Kidney (tissue), 14 donors: ENCODE measurements around the gene ARVCF. TPM values are rescaled to one million over a fixed set of nuclear protein-coding genes. Genes with fewer than 3 reads are reported as not detected.

Experiments
- DNase-seq, 5 donors: peaks; one replicate each; pipeline ENCODE4 v3.0.0-alpha.2; 2013 to 2020
- FAIRE-seq: peaks from 2 replicates; lab custom pipeline; 2012; peaks lifted over from hg19 to GRCh38; lab: Jason Lieb, UNC
- H3K27ac ChIP-seq, 2 donors: one replicate each; pipeline ENCODE4 v1.7.0; 2013; ENCODE audit warnings: low read depth in 2 of 2, low read length in 2 of 2, inconsistent platforms in 1 of 2
- H3K27me3 ChIP-seq: one replicate; pipeline ENCODE4 v1.7.1; 2013; ENCODE audit warnings: low read length, inconsistent platforms; ENCODE audit not compliant: control insufficient read depth, insufficient read depth
- H3K36me3 ChIP-seq, 3 donors: one replicate each; pipeline versions ENCODE4 v1.7.0 to v1.7.1; 2013; ENCODE audit warnings: low read length in 3 of 3, control low read depth in 1 of 3, inconsistent platforms in 1 of 3; ENCODE audit not compliant: insufficient read depth in 3 of 3, control insufficient read depth in 2 of 3
- H3K4me1 ChIP-seq, 3 donors: one replicate each; pipeline versions ENCODE4 v1.7.0 to v1.7.1; 2013; ENCODE audit warnings: low read length in 3 of 3, inconsistent platforms in 1 of 3, low read depth in 1 of 3; ENCODE audit not compliant: control insufficient read depth in 2 of 3, insufficient read depth in 2 of 3
- H3K4me3 ChIP-seq, 3 donors: one replicate each; pipeline versions ENCODE4 v1.7.0 to v1.8.1; 2013; ENCODE audit warnings: low read length in 3 of 3, control low read depth in 1 of 3, inconsistent platforms in 1 of 3
- H3K9ac ChIP-seq, 3 donors: one replicate each; pipeline versions ENCODE4 v1.7.0 to v1.7.1; 2013; ENCODE audit warnings: low read length in 3 of 3, control low read depth in 1 of 3, inconsistent platforms in 1 of 3
- H3K9me3 ChIP-seq, 3 donors: one replicate each; pipeline versions ENCODE4 v1.7.0 to v1.7.1; 2013; ENCODE audit warnings: low read length in 3 of 3, control low read depth in 1 of 3, inconsistent platforms in 1 of 3; ENCODE audit not compliant: control insufficient read depth in 2 of 3, insufficient read depth in 1 of 3
- intact Hi-C: fragments of 100-400 bp; cut with DNase I; formaldehyde crosslinking; loops from one replicate; pipeline ENCODE4 v1.11.1; 2022
- polyA plus RNA-seq: library from polyadenylated mRNA; stranded (reverse); fragments of 350-450 nt; fragmentation: Illumina TruSeq; extraction: RNeasy Lipid Tissue Mini Kit (QIAGEN cat#74804); gene quantifications from one replicate; pipeline ENCODE4 v1.2.3, GENCODE V29; 2014; ENCODE audit warnings: low read depth, low replicate concordance; ENCODE audit not compliant: insufficient read depth
- total RNA-seq: library from RNA; stranded (reverse); fragmentation: NEBNext Ultra II Directional; extraction: Animal tissue kit (Norgen Biotek cat#: 25700); gene quantifications from one replicate; pipeline ENCODE4 v1.2.1, GENCODE V29; 2021
- TF ChIP-seq, protein P1 (sequence below): IDR thresholded peaks from 3 replicates; pipeline ENCODE4 v1.5.1; 2012; ENCODE audit warnings: mild to moderate bottlenecking, moderate library complexity, borderline replicate concordance; ENCODE audit not compliant: insufficient read depth; ENCODE audit errors: extremely low read depth
- donor health status: control.
- donor health status: control.
- donor health status: control.
- donor health status: control.
- donor health status: control.
- donor health status: DM: yes; HTN: yes; CAD: no.
- donor health status: Normal renal cell carcinoma (clear cell type).

The ARVCF gene
- total and polyA plus RNA-seq, 2 donors from 2014 or later: 16.0 to 21.9 TPM

DNA sequence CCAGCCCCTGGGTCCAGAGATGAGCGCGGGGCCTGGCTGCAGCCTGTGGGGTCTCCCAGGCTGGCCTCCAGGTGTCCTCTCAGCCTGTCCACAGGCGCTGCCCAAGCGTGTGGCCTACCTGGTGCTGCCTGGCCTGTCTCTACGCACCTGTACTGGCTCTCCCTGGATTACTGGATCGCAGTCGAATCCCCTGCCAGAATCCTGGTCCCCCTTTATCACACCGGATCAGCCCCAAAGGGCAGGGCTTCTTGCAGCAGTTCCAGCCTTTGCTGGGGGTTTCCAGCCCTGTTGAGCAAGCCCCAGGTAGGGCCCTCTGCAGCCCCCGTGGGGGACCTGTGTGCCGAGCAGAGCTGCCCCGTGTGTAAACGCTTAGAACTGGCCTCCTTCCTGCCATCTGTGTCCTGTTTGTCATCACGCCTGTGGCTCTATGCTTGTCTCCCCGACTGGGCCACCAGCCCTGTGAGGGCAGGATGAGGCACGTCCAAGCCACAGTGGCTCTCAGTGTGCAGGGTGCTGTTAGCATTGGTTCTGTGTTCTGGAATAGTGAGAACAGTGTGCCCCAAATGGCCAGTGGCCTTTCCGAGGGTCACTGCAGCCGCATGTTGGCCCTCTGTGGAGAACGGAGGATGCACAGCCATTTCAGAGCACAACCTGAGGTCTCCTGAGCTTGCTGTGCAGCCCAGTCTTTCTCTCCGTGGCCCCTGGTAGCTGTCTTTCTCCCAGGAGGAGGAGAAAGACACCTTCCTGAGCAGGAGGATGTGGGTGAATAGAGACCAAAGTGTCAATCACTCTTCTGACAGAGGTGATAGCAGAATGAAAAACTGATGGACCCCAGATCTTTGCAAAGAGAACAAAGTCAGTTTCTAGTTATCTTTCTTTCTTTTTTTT lies 61.1 kb downstream of the ARVCF start:
- no peaks in the 10 kb centered on the region for H3K9me3 ChIP-seq
- H3K36me3 ChIP-seq: no peaks in the 10 kb centered on the region
- TF ChIP-seq, protein P1, sequence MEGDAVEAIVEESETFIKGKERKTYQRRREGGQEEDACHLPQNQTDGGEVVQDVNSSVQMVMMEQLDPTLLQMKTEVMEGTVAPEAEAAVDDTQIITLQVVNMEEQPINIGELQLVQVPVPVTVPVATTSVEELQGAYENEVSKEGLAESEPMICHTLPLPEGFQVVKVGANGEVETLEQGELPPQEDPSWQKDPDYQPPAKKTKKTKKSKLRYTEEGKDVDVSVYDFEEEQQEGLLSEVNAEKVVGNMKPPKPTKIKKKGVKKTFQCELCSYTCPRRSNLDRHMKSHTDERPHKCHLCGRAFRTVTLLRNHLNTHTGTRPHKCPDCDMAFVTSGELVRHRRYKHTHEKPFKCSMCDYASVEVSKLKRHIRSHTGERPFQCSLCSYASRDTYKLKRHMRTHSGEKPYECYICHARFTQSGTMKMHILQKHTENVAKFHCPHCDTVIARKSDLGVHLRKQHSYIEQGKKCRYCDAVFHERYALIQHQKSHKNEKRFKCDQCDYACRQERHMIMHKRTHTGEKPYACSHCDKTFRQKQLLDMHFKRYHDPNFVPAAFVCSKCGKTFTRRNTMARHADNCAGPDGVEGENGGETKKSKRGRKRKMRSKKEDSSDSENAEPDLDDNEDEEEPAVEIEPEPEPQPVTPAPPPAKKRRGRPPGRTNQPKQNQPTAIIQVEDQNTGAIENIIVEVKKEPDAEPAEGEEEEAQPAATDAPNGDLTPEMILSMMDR: no peak
- intact Hi-C loops: no loop called here
- no peaks in the 10 kb centered on the region for H3K27me3 ChIP-seq
- peak in 2 of 5 donors; percentile 37 to 54 for DNase-seq
- peaks cover 0 to 11% (median 10%) of the 10 kb centered on the region in 3 donors for H3K4me1 ChIP-seq
- H3K9ac ChIP-seq: no peak overlapping the region
- no peak overlapping the region for H3K27ac ChIP-seq
- H3K4me3 ChIP-seq: no peak overlapping the region
- FAIRE-seq: no peak

DNA sequence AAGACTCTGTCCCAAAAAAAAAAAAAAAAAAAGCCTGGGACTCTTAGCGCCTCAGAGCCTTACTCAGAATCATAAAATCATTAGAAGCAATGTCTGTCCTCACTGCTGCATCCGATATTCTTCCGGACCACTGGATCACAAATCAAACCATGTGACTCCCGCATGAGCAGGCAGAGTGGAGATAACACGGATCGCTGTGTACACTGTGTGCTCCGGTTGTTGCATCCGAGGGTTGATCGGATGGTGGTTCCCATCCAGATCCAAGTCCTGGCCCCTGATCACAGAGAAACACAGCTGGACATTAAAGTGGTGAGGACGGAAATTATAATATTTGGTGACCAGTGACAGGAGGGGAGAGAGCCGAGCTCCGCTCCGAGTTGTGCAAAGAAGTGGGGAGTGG lies 65.3 kb downstream of the ARVCF start:
- FAIRE-seq (no peak), DNase-seq (no peak)
- no peak overlapping the region for H3K4me3 ChIP-seq
- intact Hi-C loops: no loop called here
- H3K27me3 ChIP-seq: no peaks in the 10 kb centered on the region
- H3K27ac ChIP-seq: no peak overlapping the region
- H3K36me3 ChIP-seq: no peaks in the 10 kb centered on the region
- TF ChIP-seq, protein P1: no peak
- no peak overlapping the region for H3K9ac ChIP-seq
- no peaks in the 10 kb centered on the region for H3K9me3 ChIP-seq
- peaks cover 0 to 5% (median 4%) of the 10 kb centered on the region in 3 donors for H3K4me1 ChIP-seq

DNA sequence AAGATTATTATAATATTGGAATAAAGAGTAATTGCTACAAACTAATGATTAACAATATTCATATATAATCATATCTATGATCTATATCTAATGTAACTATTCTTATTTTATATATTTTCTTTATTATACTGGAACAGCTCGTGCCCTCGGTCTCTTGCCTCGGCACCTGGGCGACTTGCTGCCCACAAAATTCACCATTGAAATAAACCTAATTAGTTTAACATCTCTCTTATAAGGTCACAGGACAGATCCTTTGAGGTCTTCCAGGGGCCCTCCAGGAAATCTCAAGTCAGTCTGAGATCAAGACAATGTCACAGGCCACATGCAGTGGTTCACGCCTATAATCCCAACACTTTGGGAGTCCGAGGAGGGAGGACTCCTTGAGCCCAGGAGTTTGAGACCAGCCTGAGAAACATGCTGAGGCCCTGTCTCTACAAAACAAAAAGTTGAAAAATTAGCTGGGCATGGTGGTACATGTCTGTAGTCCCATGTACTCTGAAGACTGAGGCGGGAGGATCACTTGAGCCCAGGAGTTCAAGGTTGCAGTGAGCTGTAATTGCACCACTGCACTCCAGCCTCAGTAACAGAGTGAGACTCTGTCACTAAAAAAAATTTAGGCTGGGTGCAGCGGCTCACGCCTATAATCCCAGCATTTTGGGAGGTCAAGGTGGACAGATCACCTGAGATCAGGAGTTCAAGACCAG lies 68.4 kb downstream of the ARVCF start:
- H3K27ac ChIP-seq: no peak overlapping the region
- no peak for FAIRE-seq

More for the DNA sequence above, 68.4 kb downstream of the ARVCF start:
- Histone ChIP-seq H3K4me3 (no peak overlapping the region), H3K36me3 (no peaks in the 10 kb centered on the region), H3K9me3 (no peaks in the 10 kb centered on the region), H3K4me1 (peaks cover 0 to 10% (median 5%) of the 10 kb centered on the region in 3 donors), H3K27me3 (no peaks in the 10 kb centered on the region), H3K9ac (no peak overlapping the region)
- intact Hi-C loops: no loop called here
- TF ChIP-seq, protein P1: no peak
- DNase-seq: no peak
